CD4-positive, CD25-positive, alpha-beta regulatory T cell (primary cell): ENCODE results near the gene TBCEL. TPM values are rescaled to one million over a fixed set of nuclear protein-coding genes. Genes with fewer than 3 reads are reported as not detected.

ENCODE experiments used
- ATAC-seq, 2 donors: fragments of 150-1000 bp; cut with Tn5 transposase; one replicate each; pipeline ENCODE4 v1.10.0; 2021; ENCODE audit warnings: low read depth in 2 of 2, moderate number of reproducible peaks in 2 of 2, moderate library complexity in 1 of 2
- DNase-seq, 3 donors: peaks; one replicate each; pipeline versions ENCODE4 v3.0.0 to v3.0.0-alpha.2; 2012 to 2022; ENCODE audit warnings: mixed read lengths in 1 of 3
- H3K27ac ChIP-seq: one replicate; pipeline ENCODE4 v1.7.0; 2013; ENCODE audit warnings: mild to moderate bottlenecking, low read length; ENCODE audit not compliant: insufficient read depth, poor library complexity, severe bottlenecking
- H3K27me3 ChIP-seq: one replicate; pipeline ENCODE4 v1.7.0; 2013; ENCODE audit warnings: low read length; ENCODE audit not compliant: control insufficient read depth, insufficient read depth
- H3K36me3 ChIP-seq: one replicate; pipeline ENCODE4 v1.7.0; 2013; ENCODE audit warnings: mild to moderate bottlenecking, low read length, moderate library complexity; ENCODE audit not compliant: control insufficient read depth, insufficient read depth
- H3K4me1 ChIP-seq: 2 replicates; pipeline ENCODE4 v1.7.0; 2013; ENCODE audit warnings: mild to moderate bottlenecking, low read length; ENCODE audit not compliant: insufficient read depth, control insufficient read depth, poor library complexity, severe bottlenecking
- H3K4me3 ChIP-seq: one replicate; pipeline ENCODE4 v1.7.0; 2013; ENCODE audit warnings: low read depth, mild to moderate bottlenecking, low read length, moderate library complexity
- H3K9me3 ChIP-seq, 2 experiments: 1 replicate in 1 of 2; 2 replicates in 1 of 2; pipeline ENCODE4 v1.7.0; 2013; ENCODE audit warnings: low read length in 2 of 2, mild to moderate bottlenecking in 1 of 2, moderate library complexity in 1 of 2; ENCODE audit not compliant: control insufficient read depth in 2 of 2
- H3K27ac Mint-ChIP-seq, 3 donors: one replicate each; pipeline ENCODE4 v1.8.0; 2020 to 2022; ENCODE audit warnings: mild to moderate bottlenecking in 3 of 3, mixed read lengths in 3 of 3, moderate library complexity in 2 of 3
- H3K27me3 Mint-ChIP-seq: one replicate; pipeline ENCODE4 v1.8.0; 2022; ENCODE audit warnings: mild to moderate bottlenecking, mixed read lengths
- H3K36me3 Mint-ChIP-seq: one replicate; pipeline ENCODE4 v1.8.0; 2020; ENCODE audit warnings: mixed read lengths
- H3K4me1 Mint-ChIP-seq, 4 donors: one replicate each; pipeline ENCODE4 v1.8.0; 2020 to 2022; ENCODE audit warnings: mixed read lengths in 4 of 4, mild to moderate bottlenecking in 1 of 4
- H3K4me3 Mint-ChIP-seq, 4 donors: one replicate each; pipeline ENCODE4 v1.8.0; 2020 to 2022; ENCODE audit warnings: mild to moderate bottlenecking in 4 of 4, mixed read lengths in 4 of 4, moderate library complexity in 3 of 4
- H3K9me3 Mint-ChIP-seq, 7 donors: one replicate each; pipeline ENCODE4 v1.8.0; 2020 to 2022; ENCODE audit warnings: mixed read lengths in 7 of 7, mild to moderate bottlenecking in 3 of 7, moderate library complexity in 2 of 7
- polyA plus RNA-seq, 4 donors: library from polyadenylated mRNA; unstranded; fragments of 300-500 nt; fragmentation: Illumina TruSeq; gene quantifications; one replicate each; pipeline ENCODE4 v1.2.3, GENCODE V29; 2021
- total RNA-seq: library from RNA; stranded (reverse); gene quantifications from one replicate; pipeline ENCODE4 v1.2.3, GENCODE V29; 2022

Gene TBCEL, protein sequence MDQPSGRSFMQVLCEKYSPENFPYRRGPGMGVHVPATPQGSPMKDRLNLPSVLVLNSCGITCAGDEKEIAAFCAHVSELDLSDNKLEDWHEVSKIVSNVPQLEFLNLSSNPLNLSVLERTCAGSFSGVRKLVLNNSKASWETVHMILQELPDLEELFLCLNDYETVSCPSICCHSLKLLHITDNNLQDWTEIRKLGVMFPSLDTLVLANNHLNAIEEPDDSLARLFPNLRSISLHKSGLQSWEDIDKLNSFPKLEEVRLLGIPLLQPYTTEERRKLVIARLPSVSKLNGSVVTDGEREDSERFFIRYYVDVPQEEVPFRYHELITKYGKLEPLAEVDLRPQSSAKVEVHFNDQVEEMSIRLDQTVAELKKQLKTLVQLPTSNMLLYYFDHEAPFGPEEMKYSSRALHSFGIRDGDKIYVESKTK
- total RNA-seq (15.9 TPM), polyA plus RNA-seq (1 to 10 TPM; 2.3 to 5.1 (median 3.7) TPM)

DNA sequence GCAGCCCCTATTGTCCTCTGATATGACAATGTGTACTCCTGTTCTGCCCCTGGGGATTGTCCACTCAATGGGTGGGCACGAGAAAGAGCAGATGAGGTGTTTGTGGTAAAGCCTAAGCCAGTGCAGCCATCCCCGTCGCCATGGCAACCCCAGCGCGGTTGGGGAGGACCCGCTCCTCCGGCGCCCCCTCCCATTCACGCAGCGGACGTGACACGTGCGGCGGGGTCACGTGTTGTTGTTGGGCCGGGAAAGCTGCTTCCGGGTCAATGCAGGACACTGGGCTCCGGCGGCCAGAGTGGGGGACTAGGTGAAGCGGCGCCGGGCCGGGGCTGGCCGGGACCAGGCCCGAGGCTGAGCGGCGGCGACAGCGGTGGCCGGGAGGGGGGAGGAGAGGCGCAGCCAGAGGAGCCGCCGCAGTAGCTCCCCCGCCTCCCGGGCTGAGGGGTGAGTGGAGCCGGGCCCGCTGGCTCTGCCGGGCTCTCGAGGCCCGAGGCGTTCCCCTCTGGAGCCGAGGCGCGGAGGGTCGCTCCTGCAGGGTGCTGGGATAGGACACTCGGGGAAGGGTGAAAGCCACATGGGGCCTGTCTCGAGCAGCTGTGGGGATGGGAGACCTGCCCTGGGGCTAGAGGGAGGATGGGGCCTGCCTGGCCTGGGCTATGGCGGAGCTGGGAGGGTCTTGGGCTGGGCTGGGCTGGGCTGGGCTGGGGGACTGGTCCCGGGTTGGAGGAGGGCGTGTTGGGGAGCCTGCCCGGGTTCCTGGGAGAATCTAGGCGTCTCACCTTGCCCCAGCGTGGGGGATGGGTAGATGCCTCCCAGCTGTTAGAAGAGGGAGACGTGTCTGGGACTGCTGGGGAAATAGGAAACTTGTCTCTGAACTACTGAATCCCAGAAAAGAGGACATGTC is at the start of gene TBCEL:
Gene TBCEL, plus strand, starts transcription at position 255 of the 904 bp plus-strand sequence. CDS start 21,589 bp downstream, outside the sequence.
- H3K4me1 Mint-ChIP-seq, result peaks cover 24 to 38% (median 32%) of the 10 kb centered on the region in 4 donors
- peak within 1 kb of the TSS; percentile 87 to 89 (median 88) for H3K4me3 Mint-ChIP-seq
- peaks cover 7% of the 10 kb centered on the region for H3K27me3 Mint-ChIP-seq

DNA sequence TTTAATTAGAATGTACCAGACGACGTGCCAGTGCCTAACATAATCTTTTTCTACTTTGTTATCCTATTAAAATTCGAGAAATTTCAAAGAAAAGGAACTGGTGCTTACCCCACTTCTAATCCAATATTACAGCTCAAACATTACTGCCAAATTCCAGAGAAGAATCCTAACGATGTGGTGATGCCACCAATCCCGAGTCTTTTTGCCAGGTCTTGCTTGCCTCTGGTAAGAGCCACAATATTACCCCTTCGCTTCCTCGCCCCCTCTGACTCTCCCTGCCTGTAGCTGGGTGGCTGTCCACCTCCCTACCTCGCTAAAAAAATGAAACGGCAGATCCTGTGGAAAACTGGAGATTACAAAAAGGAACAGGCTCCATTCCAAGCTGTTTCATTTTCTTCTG is 49.4 kb upstream of the TBCEL start:
- Histone ChIP-seq H3K36me3 (no peaks in the 10 kb centered on the region), H3K9me3 (no peaks in the 10 kb centered on the region), H3K4me1 (no peaks in the 10 kb centered on the region), H3K27ac (no peak overlapping the region), H3K4me3 (no peak overlapping the region), H3K27me3 (peaks cover 6% of the 10 kb centered on the region)
- H3K36me3 Mint-ChIP-seq, result no peaks in the 10 kb centered on the region
- no peak overlapping the region for H3K4me3 Mint-ChIP-seq
- DNase-seq (no peak), ATAC-seq (no peak)
- peaks cover 0 to 1% (median 0%) of the 10 kb centered on the region in 7 donors for H3K9me3 Mint-ChIP-seq
- peaks cover 0 to 4% (median 0%) of the 10 kb centered on the region in 4 donors for H3K4me1 Mint-ChIP-seq
- peaks cover 11% of the 10 kb centered on the region for H3K27me3 Mint-ChIP-seq
- H3K27ac Mint-ChIP-seq, result no peak overlapping the region

More for the DNA sequence above, at the start of gene TBCEL:
- Mint-ChIP-seq H3K9me3 (no peaks in the 10 kb centered on the region), H3K36me3 (no peaks in the 10 kb centered on the region), H3K27ac (peak within 1 kb of the TSS; percentile 88 to 94 (median 93))
- H3K27me3 ChIP-seq, result peaks cover 4% of the 10 kb centered on the region
- peak within 1 kb of the TSS; percentile 14 for H3K27ac ChIP-seq
- H3K9me3 ChIP-seq, result no peaks in the 10 kb centered on the region
- DNase-seq (peak; percentile 70 to 84 (median 83)), ATAC-seq (peak; percentile 78 to 82)
- H3K4me3 ChIP-seq, result peak within 1 kb of the TSS; percentile 77
- H3K4me1 ChIP-seq, result peaks cover 11% of the 10 kb centered on the region
- no peaks in the 10 kb centered on the region for H3K36me3 ChIP-seq

- Mint-ChIP-seq H3K9me3 (no peaks in the 10 kb centered on the region), H3K27ac (no peak overlapping the region), H3K4me1 (peaks cover 0 to 4% (median 0%) of the 10 kb centered on the region in 4 donors), H3K36me3 (no peaks in the 10 kb centered on the region), H3K27me3 (peaks cover 11% of the 10 kb centered on the region), H3K4me3 (no peak overlapping the region)
- no peaks in the 10 kb centered on the region for H3K4me1 ChIP-seq
- DNase-seq (no peak), ATAC-seq (no peak)
- H3K27ac ChIP-seq, result no peak overlapping the region
- H3K4me3 ChIP-seq, result no peak overlapping the region
- no peaks in the 10 kb centered on the region for H3K9me3 ChIP-seq
- H3K36me3 ChIP-seq, result no peaks in the 10 kb centered on the region
- peaks cover 6% of the 10 kb centered on the region for H3K27me3 ChIP-seq
Observed at GRCh38 chr11:120974965-120975364, 48.9 kb upstream of the TBCEL start.

DNA sequence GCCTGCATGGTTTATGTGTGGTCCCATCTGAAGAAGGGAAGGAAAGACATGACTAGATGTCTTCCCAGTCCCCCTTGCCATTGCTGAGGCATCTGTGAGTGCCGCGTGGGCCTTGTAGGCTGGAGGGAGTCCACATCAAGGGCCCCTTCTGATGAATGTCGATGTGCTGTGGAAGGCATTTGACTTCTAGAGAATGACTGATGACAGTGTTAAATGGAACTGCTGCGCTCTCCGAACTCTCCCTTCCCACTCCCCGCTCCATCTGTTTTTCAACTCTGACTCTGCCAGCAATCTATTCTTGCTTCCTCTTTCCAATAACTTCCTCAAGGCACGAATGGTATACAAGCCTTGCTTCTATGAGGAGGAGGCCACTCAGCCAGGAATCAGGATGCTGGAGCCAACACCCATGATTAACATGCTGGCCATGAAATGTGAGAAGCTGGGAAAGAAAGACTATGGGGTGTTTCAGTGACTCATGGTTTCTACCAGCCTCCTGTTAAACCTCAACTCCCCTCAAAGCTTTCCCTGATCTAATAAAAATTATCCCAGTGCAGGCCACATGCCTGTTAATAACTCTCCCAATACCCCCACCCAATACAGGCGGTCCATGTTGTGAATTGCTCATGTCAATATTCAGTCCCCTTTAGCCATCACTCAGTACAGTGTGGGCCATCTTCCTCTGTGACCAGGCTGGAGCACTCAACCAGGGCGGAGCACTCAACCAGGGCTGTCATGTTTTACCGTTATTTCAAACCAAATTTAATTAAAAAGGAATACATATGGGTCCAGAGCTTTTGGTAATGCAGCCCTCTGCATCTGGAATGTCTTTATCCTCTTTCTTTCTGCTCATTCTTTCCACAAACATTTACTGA is 46.4 kb upstream of the TBCEL start:
- Mint-ChIP-seq H3K27me3 (peaks cover 10% of the 10 kb centered on the region), H3K9me3 (no peaks in the 10 kb centered on the region), H3K4me1 (peaks cover 0 to 4% (median 0%) of the 10 kb centered on the region in 4 donors), H3K27ac (no peak overlapping the region), H3K4me3 (no peak overlapping the region), H3K36me3 (no peaks in the 10 kb centered on the region)
- Histone ChIP-seq H3K4me1 (no peaks in the 10 kb centered on the region), H3K27ac (no peak overlapping the region), H3K9me3 (no peaks in the 10 kb centered on the region), H3K27me3 (peaks cover 8% of the 10 kb centered on the region), H3K4me3 (no peak overlapping the region), H3K36me3 (no peaks in the 10 kb centered on the region)
- ATAC-seq (no peak), DNase-seq (no peak)

- no peaks in the 10 kb centered on the region for H3K4me1 ChIP-seq
- DNase-seq (no peak), ATAC-seq (no peak)
- no peak overlapping the region for H3K27ac ChIP-seq
- Mint-ChIP-seq H3K4me1 (peaks cover 0 to 4% (median 0%) of the 10 kb centered on the region in 4 donors), H3K27me3 (peaks cover 17% of the 10 kb centered on the region), H3K9me3 (peaks cover 0 to 3% (median 0%) of the 10 kb centered on the region in 7 donors), H3K36me3 (no peaks in the 10 kb centered on the region), H3K4me3 (no peak overlapping the region), H3K27ac (no peak overlapping the region)
- H3K9me3 ChIP-seq, result no peaks in the 10 kb centered on the region
- no peaks in the 10 kb centered on the region for H3K36me3 ChIP-seq
- H3K27me3 ChIP-seq, result peaks cover 11% of the 10 kb centered on the region
- H3K4me3 ChIP-seq, result no peak overlapping the region
Observed at GRCh38 chr11:120978701-120979100, 45.2 kb upstream of the TBCEL start.

DNA sequence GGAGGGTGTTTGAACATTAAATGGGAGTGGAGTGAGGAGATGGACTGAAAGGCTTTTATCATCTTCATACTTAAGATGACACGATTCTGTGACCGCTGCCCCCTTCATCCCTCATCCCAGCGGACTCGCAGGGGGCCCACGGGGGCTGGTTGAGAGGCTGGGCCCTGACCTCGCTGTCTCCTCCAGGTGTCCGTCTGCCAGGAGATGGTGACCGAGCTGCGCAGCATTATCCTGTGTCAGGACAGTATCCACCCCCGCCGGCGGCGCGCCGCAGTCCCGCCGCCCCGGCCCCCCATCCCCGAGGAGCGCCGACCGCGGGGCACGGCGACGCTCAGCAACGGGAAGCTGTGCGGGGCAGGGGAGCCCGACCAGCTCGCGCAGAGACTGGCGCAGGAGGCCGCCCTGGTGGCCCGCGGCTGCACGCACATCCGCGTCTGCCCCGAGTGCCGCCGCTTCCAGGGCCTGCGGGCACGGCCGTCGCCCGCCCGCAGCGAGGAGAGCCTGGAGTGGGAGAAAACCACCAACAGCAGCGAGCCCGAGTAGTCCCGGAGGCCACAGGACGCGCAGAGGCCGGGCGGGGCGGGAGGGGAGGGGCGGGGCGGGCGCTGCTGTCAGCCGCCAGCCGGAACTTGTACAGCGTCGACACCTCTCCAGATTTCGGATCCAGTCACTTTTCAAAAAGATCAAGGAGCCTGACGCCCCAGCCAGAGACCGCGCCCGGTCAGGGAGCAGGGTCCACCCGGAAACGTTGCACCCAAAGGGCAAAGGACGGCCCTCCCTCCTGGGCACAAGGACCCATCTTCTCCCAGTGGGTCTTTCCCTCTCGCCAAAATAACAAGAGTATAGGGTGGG is 38.0 kb upstream of the TBCEL start:
- no peak overlapping the region for H3K4me3 ChIP-seq

More for the DNA sequence above, 38.0 kb upstream of the TBCEL start:
- no peak overlapping the region for H3K27ac ChIP-seq
- ATAC-seq (peak; percentile 74 to 82), DNase-seq (peak; percentile 3 to 41 (median 22))
- H3K27me3 ChIP-seq, result peaks cover 8% of the 10 kb centered on the region
- Mint-ChIP-seq H3K9me3 (peaks cover 0 to 3% (median 0%) of the 10 kb centered on the region in 7 donors), H3K27ac (no peak overlapping the region), H3K4me1 (peaks cover 0 to 9% (median 4%) of the 10 kb centered on the region in 4 donors), H3K27me3 (peaks cover 43% of the 10 kb centered on the region), H3K4me3 (peak overlapping the region in 3 of 4 donors; percentile 76 to 81 (median 78)), H3K36me3 (no peaks in the 10 kb centered on the region)
- H3K4me1 ChIP-seq, result peaks cover 10% of the 10 kb centered on the region
- H3K36me3 ChIP-seq, result no peaks in the 10 kb centered on the region
- no peaks in the 10 kb centered on the region for H3K9me3 ChIP-seq
